HepG2 (cell line): Measurements from ENCODE around the gene OGG1. TPM values are rescaled to one million over a fixed set of nuclear protein-coding genes. Genes with fewer than 3 reads are reported as not detected.

ENCODE experiments used
- AGO2 ChIP-seq: fragments of 200-400 bp; formaldehyde crosslinking; optimal IDR thresholded peaks from 2 replicates; pipeline ENCODE3; 2017; ENCODE audit warnings: mild to moderate bottlenecking, low read depth, low read length, moderate library complexity
- AKAP8 ChIP-seq: sonication (generic); formaldehyde crosslinking; IDR thresholded peaks from 2 replicates; pipeline ENCODE4 v1.5.1; 2020; ENCODE audit warnings: mild to moderate bottlenecking, missing genetic modification reagents
- CBX2 ChIP-seq, 2 experiments: fragments of 200-600 bp in 1 of 2; sonication (generic); formaldehyde crosslinking in 1 of 2; IDR thresholded peaks; 2 replicates each; pipeline versions ENCODE4 v1.7.0 to v1.8.1; 2018 to 2022; ENCODE audit warnings: low read depth in 2 of 2, low read length in 1 of 2, mild to moderate bottlenecking in 1 of 2, missing genetic modification reagents in 1 of 2
- HHEX ChIP-seq: IDR thresholded peaks from 2 replicates; pipeline ENCODE4 v1.6.1; 2016; ENCODE audit warnings: control low read depth
- KDM2A ChIP-seq: sonication (generic); formaldehyde crosslinking; IDR thresholded peaks from 2 replicates; pipeline ENCODE4 v1.4.0; 2020; ENCODE audit warnings: low read depth, missing genetic modification reagents, borderline replicate concordance
- POLR2G ChIP-seq: fragments of 200-400 bp; formaldehyde crosslinking; IDR thresholded peaks from 2 replicates; pipeline ENCODE4 v1.6.1; 2018; ENCODE audit warnings: mild to moderate bottlenecking, low read depth, low read length, moderate library complexity
- SRY ChIP-seq: sonication (generic); formaldehyde crosslinking; IDR thresholded peaks from 2 replicates; pipeline ENCODE4 v1.8.0; 2022; ENCODE audit warnings: mild to moderate bottlenecking, missing genetic modification reagents
- TEAD3 ChIP-seq: optimal IDR thresholded peaks from 2 replicates; pipeline ENCODE3; 2016; ENCODE audit warnings: borderline replicate concordance
- ZBTB7B ChIP-seq: sonication (generic); formaldehyde crosslinking; IDR thresholded peaks from 2 replicates; pipeline ENCODE4 v1.4.0; 2020; ENCODE audit warnings: missing genetic modification reagents
- ZNF432 ChIP-seq: sonication (generic); formaldehyde crosslinking; IDR thresholded peaks from 2 replicates; pipeline ENCODE4 v1.5.0; 2020; ENCODE audit warnings: missing genetic modification reagents, mild to moderate bottlenecking, borderline replicate concordance
- ZNF530 ChIP-seq: sonication (generic); formaldehyde crosslinking; IDR thresholded peaks from 2 replicates; pipeline ENCODE4 v1.5.0; 2020; ENCODE audit warnings: low read depth, mild to moderate bottlenecking, missing genetic modification reagents
- ZNF556 ChIP-seq: sonication (generic); formaldehyde crosslinking; IDR thresholded peaks from 2 replicates; pipeline ENCODE4 v1.4.0; 2020; ENCODE audit warnings: mild to moderate bottlenecking, missing genetic modification reagents, borderline replicate concordance
- ZNF569 ChIP-seq: sonication (generic); formaldehyde crosslinking; IDR thresholded peaks from 2 replicates; pipeline ENCODE4 v1.5.0; 2020; ENCODE audit warnings: mild to moderate bottlenecking, missing genetic modification reagents, moderate library complexity, borderline replicate concordance
- ZNF678 ChIP-seq: sonication (generic); formaldehyde crosslinking; IDR thresholded peaks from 2 replicates; pipeline ENCODE4 v1.4.0; 2020; ENCODE audit warnings: mild to moderate bottlenecking, missing genetic modification reagents
- ZNF703 ChIP-seq: sonication (generic); formaldehyde crosslinking; IDR thresholded peaks from 2 replicates; pipeline ENCODE4 v1.5.1; 2020; ENCODE audit warnings: missing genetic modification reagents, mild to moderate bottlenecking, moderate library complexity, borderline replicate concordance
- ZNF766 ChIP-seq: sonication (generic); formaldehyde crosslinking; IDR thresholded peaks from 2 replicates; pipeline ENCODE4 v1.5.0; 2020; ENCODE audit warnings: missing genetic modification reagents, borderline replicate concordance
- polyA plus RNA-seq, 8 experiments: library from polyadenylated mRNA; depleted of rRNA in 3 of 8; stranded (reverse) in 7 of 8; unstranded in 1 of 8; fragments of >200 nt; fragmentation: Illumina TruSeq in 4 of 8; extraction: Trizol in 4 of 8; gene quantifications; 2 replicates each; pipeline versions ENCODE4 v1.2.1 to v1.2.3, GENCODE V29; 2011 to 2016; ENCODE audit warnings: low read depth in 4 of 8, missing spikeins in 1 of 8, mixed read lengths in 1 of 8; ENCODE audit not compliant: insufficient read depth in 1 of 8
- total RNA-seq, 5 experiments: library from RNA; depleted of rRNA; stranded (reverse); fragments of >200 nt; fragmentation: Illumina TruSeq; extraction: Trizol; gene quantifications; 2 replicates each; pipeline ENCODE4 v1.2.3, GENCODE V29; 2016; ENCODE audit warnings: low read depth in 1 of 5
- TF ChIP-seq, protein P1 (sequence below): conservative IDR thresholded peaks from 2 replicates; pipeline ENCODE4 v1.6.1; 2018; ENCODE audit warnings: missing genetic modification reagents
- TF ChIP-seq, protein P2 (sequence below): sonication (generic); formaldehyde crosslinking; IDR thresholded peaks from 2 replicates; pipeline ENCODE4 v1.9.0; 2022; ENCODE audit warnings: missing genetic modification reagents, mild to moderate bottlenecking, borderline replicate concordance
- TF ChIP-seq, protein P3 (sequence below): sonication (generic); formaldehyde crosslinking; IDR thresholded peaks from 2 replicates; pipeline ENCODE4 v1.8.0; 2022; ENCODE audit warnings: missing genetic modification reagents, mild to moderate bottlenecking, borderline replicate concordance
- TF ChIP-seq, protein P4 (sequence below): sonication (generic); formaldehyde crosslinking; IDR thresholded peaks from 2 replicates; pipeline ENCODE4 v1.5.1; 2020; ENCODE audit warnings: mild to moderate bottlenecking, missing genetic modification reagents, moderate library complexity
- TF ChIP-seq, protein P5 (sequence below): sonication (generic); formaldehyde crosslinking; IDR thresholded peaks from 2 replicates; pipeline ENCODE4 v1.5.0; 2020; ENCODE audit warnings: missing genetic modification reagents

The OGG1 gene
- total and polyA plus RNA-seq, 2 of the 13 experiments (the other 11 are each of a cell fraction or from before 2014, with no cell fraction given): 28.7 to 33.2 TPM

DNA sequence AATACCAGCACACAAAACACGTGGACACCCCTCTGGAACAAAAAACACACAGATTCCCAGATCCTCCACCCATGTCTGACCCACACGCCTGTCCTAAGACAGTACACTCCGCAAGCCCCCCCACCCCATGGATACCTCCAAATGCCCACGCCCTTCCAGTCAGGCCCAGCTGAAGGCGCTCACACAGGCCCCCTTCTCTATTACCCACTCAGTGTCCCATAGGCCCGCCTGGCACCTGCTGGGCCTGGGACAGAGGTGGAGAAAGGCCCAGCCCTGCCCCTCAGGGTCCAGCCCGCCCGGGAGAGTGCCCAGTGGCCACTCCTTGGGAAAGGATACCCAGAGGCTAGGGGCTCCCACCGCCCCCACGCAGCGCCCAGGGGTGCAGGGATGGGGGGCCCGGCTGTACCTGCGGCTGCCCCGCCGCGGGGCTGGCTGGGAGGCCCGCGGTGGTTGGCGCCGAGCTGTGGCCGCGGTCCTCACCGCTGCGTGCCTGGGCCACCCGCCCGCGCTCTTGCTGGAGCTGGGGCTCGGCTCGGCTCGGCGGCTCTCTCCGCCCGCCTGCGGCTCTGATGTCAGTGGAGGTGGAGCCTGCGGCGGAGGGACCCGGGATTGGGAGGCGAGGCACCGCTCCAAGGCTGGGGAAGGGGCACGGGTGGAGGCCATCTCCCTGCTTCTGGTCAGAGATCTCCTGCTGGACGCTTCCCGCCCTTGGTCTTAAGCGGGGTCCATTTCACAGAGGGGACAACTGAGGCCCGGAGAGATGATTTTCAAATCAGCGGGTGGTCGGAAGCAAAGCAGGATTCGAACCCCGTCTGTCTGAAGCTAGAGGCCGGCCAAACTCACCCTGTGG, 19.9 kb downstream of the OGG1 start, which contains the start of gene CAMK1 (continued):
- TF ChIP-seq KDM2A (CRISPR knock-in tag): peak; percentile 60; the same call in 1 of the 2 replicates
- TF ChIP-seq ZNF703 (CRISPR knock-in tag): peak; percentile 56; the same call in 1 of the 2 replicates
- TF ChIP-seq ZNF432: no peak
- TF ChIP-seq ZNF569: no peak
- TF ChIP-seq ZBTB7B: peak; percentile 22; the same call in 1 of the 2 replicates
- TF ChIP-seq, protein P1, sequence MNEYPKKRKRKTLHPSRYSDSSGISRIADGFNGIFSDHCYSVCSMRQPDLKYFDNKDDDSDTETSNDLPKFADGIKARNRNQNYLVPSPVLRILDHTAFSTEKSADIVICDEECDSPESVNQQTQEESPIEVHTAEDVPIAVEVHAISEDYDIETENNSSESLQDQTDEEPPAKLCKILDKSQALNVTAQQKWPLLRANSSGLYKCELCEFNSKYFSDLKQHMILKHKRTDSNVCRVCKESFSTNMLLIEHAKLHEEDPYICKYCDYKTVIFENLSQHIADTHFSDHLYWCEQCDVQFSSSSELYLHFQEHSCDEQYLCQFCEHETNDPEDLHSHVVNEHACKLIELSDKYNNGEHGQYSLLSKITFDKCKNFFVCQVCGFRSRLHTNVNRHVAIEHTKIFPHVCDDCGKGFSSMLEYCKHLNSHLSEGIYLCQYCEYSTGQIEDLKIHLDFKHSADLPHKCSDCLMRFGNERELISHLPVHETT (CRISPR knock-in tag): 0 out of 2 replicates have a peak, but pooled peaks have one; percentile 41
- TF ChIP-seq CBX2 (IDR thresholded peaks at IDR 0.05; ENCODE audit: low read depth, low read length): no peak
- no peak for TF ChIP-seq CBX2 (CRISPR knock-in tag; IDR thresholded peaks at IDR 0.05; ENCODE audit: low read depth)
- peak; percentile 44; the same call in 1 of the 2 replicates for TF ChIP-seq SRY (CRISPR knock-in tag)
- TF ChIP-seq, protein P2, sequence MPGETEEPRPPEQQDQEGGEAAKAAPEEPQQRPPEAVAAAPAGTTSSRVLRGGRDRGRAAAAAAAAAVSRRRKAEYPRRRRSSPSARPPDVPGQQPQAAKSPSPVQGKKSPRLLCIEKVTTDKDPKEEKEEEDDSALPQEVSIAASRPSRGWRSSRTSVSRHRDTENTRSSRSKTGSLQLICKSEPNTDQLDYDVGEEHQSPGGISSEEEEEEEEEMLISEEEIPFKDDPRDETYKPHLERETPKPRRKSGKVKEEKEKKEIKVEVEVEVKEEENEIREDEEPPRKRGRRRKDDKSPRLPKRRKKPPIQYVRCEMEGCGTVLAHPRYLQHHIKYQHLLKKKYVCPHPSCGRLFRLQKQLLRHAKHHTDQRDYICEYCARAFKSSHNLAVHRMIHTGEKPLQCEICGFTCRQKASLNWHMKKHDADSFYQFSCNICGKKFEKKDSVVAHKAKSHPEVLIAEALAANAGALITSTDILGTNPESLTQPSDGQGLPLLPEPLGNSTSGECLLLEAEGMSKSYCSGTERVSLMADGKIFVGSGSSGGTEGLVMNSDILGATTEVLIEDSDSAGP (CRISPR knock-in tag): peak; percentile 61; the same call in 1 of the 2 replicates
- peak; percentile 64; the same call in 1 of the 2 replicates for TF ChIP-seq ZNF556 (CRISPR knock-in tag)
- peak; percentile 19 for TF ChIP-seq TEAD3
- peak; percentile 86 for TF ChIP-seq POLR2G
- 0 out of 2 replicates have a peak, but pooled peaks have one; percentile 32 for TF ChIP-seq ZNF766 (CRISPR knock-in tag)
- TF ChIP-seq ZNF678 (CRISPR knock-in tag): 0 out of 2 replicates have a peak, but pooled peaks have one; percentile 34
- TF ChIP-seq, protein P3, sequence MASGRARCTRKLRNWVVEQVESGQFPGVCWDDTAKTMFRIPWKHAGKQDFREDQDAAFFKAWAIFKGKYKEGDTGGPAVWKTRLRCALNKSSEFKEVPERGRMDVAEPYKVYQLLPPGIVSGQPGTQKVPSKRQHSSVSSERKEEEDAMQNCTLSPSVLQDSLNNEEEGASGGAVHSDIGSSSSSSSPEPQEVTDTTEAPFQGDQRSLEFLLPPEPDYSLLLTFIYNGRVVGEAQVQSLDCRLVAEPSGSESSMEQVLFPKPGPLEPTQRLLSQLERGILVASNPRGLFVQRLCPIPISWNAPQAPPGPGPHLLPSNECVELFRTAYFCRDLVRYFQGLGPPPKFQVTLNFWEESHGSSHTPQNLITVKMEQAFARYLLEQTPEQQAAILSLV (CRISPR knock-in tag): peak; percentile 35; the same call in 1 of the 2 replicates
- TF ChIP-seq ZNF530 (CRISPR knock-in tag): no peak
- TF ChIP-seq AKAP8 (CRISPR knock-in tag): 0 out of 2 replicates have a peak, but pooled peaks have one; percentile 39
- peak; percentile 81 for TF ChIP-seq AGO2
- TF ChIP-seq, protein P4, sequence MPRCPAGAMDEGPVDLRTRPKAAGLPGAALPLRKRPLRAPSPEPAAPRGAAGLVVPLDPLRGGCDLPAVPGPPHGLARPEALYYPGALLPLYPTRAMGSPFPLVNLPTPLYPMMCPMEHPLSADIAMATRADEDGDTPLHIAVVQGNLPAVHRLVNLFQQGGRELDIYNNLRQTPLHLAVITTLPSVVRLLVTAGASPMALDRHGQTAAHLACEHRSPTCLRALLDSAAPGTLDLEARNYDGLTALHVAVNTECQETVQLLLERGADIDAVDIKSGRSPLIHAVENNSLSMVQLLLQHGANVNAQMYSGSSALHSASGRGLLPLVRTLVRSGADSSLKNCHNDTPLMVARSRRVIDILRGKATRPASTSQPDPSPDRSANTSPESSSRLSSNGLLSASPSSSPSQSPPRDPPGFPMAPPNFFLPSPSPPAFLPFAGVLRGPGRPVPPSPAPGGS (CRISPR knock-in tag): 0 out of 2 replicates have a peak, but pooled peaks have one; percentile 35
- TF ChIP-seq, protein P5, sequence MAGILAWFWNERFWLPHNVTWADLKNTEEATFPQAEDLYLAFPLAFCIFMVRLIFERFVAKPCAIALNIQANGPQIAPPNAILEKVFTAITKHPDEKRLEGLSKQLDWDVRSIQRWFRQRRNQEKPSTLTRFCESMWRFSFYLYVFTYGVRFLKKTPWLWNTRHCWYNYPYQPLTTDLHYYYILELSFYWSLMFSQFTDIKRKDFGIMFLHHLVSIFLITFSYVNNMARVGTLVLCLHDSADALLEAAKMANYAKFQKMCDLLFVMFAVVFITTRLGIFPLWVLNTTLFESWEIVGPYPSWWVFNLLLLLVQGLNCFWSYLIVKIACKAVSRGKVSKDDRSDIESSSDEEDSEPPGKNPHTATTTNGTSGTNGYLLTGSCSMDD: no peak
- no peak for TF ChIP-seq HHEX
